Liver (tissue), 3 donors: ENCODE measurements around the gene CAMKMT.

ENCODE experiments used
- ATF3 ChIP-seq: IDR thresholded peaks from 2 replicates; pipeline ENCODE4 v1.6.1; 2016; ENCODE audit warnings: antibody characterized with exemption
- CTCF ChIP-seq: fragments of 150-350 bp; IDR thresholded peaks from 2 replicates; pipeline ENCODE4 v1.5.1; 2017; ENCODE audit warnings: improper control_type of control experiment, low read depth, low read length; ENCODE audit not compliant: missing input control
- FOXA1 ChIP-seq: IDR thresholded peaks from 2 replicates; pipeline ENCODE4 v1.6.1; 2016; ENCODE audit warnings: antibody characterized with exemption
- GABPA ChIP-seq, 2 donors: IDR thresholded peaks in 1 of 2; conservative IDR thresholded peaks in 1 of 2; 2 replicates each; pipeline ENCODE4 v1.6.1; 2016; ENCODE audit warnings: antibody characterized with exemption in 2 of 2, mild to moderate bottlenecking in 1 of 2, moderate library complexity in 1 of 2
- JUND ChIP-seq, 2 donors: IDR thresholded peaks; 2 replicates each; pipeline ENCODE4 v1.6.1; 2016; ENCODE audit warnings: antibody characterized with exemption in 2 of 2
- NR2F2 ChIP-seq: IDR thresholded peaks from 2 replicates; pipeline ENCODE4 v1.6.1; 2016; ENCODE audit warnings: antibody characterized with exemption
- RAD21 ChIP-seq, 2 donors: IDR thresholded peaks; 2 replicates each; pipeline ENCODE4 v1.6.1; 2016; ENCODE audit warnings: antibody characterized with exemption in 2 of 2, mild to moderate bottlenecking in 2 of 2
- REST ChIP-seq: IDR thresholded peaks from 2 replicates; pipeline ENCODE4 v1.6.1; 2016; ENCODE audit warnings: antibody characterized with exemption, mild to moderate bottlenecking
- SP1 ChIP-seq: IDR thresholded peaks from 2 replicates; pipeline ENCODE4 v1.6.1; 2018; ENCODE audit warnings: antibody characterized with exemption, mild to moderate bottlenecking
- TAF1 ChIP-seq: conservative IDR thresholded peaks from 2 replicates; pipeline ENCODE4 v1.6.1; 2016; ENCODE audit warnings: antibody characterized with exemption, mild to moderate bottlenecking
- YY1 ChIP-seq: IDR thresholded peaks from 2 replicates; pipeline ENCODE4 v1.6.1; 2016; ENCODE audit warnings: antibody characterized with exemption, mild to moderate bottlenecking
- TF ChIP-seq, protein P1 (sequence below): IDR thresholded peaks from 2 replicates; pipeline ENCODE4 v1.6.1; 2016; ENCODE audit warnings: antibody characterized with exemption
- TF ChIP-seq, protein P2 (sequence below): IDR thresholded peaks from 2 replicates; pipeline ENCODE4 v1.6.1; 2016; ENCODE audit warnings: antibody characterized with exemption
- donor health status: healthy.
- donor health status: healthy.

- TF ChIP-seq ATF3 = no peak
- no peak for TF ChIP-seq CTCF
- TF ChIP-seq YY1 = no peak
- TF ChIP-seq TAF1 = no peak
- TF ChIP-seq REST = no peak
- TF ChIP-seq GABPA (IDR thresholded peaks at IDR 0.05 in 1 of 2, conservative IDR thresholded peaks at IDR 0.05 in 1 of 2) = no peak
- TF ChIP-seq SP1 = no peak
- no peak for TF ChIP-seq JUND (IDR thresholded peaks at IDR 0.05)
- no peak for TF ChIP-seq FOXA1
- TF ChIP-seq RAD21 (IDR thresholded peaks at IDR 0.05) = no peak
- TF ChIP-seq, protein P1, sequence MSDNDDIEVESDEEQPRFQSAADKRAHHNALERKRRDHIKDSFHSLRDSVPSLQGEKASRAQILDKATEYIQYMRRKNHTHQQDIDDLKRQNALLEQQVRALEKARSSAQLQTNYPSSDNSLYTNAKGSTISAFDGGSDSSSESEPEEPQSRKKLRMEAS = no peak
- TF ChIP-seq, protein P2, sequence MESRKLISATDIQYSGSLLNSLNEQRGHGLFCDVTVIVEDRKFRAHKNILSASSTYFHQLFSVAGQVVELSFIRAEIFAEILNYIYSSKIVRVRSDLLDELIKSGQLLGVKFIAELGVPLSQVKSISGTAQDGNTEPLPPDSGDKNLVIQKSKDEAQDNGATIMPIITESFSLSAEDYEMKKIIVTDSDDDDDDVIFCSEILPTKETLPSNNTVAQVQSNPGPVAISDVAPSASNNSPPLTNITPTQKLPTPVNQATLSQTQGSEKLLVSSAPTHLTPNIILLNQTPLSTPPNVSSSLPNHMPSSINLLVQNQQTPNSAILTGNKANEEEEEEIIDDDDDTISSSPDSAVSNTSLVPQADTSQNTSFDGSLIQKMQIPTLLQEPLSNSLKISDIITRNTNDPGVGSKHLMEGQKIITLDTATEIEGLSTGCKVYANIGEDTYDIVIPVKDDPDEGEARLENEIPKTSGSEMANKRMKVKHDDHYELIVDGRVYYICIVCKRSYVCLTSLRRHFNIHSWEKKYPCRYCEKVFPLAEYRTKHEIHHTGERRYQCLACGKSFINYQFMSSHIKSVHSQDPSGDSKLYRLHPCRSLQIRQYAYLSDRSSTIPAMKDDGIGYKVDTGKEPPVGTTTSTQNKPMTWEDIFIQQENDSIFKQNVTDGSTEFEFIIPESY = no peak
- no peak for TF ChIP-seq NR2F2
Observed at GRCh38 chr2:44723921-44724320, 362.2 kb downstream of the CAMKMT start.
